ENCODE data around the gene MAG.
"Not testable (repeated sequence)": the region's sequence is repeated elsewhere in the genome, so short reads cannot be mapped to it uniquely, and the experiment has no call there.

The MAG gene

GRCh38 chr19:35353635-35354034 lies 61.7 kb downstream of the MAG start:
- no peaks in the 10 kb centered on the region for H3K9me3 ChIP-seq (ENCODE audit: control insufficient read depth, insufficient read depth, low read length)
- WGBS (ENCODE audit: insufficient coverage, insufficient read length): no CpG with 5 or more reads among the region's 9 CpGs
- H3K4me3 ChIP-seq (ENCODE audit: low read length): no peak overlapping the region
- no peaks in the 10 kb centered on the region for H3K36me3 ChIP-seq (ENCODE audit: control insufficient read depth, insufficient read depth, low read length)
- no peak overlapping the region for H3K27ac ChIP-seq (ENCODE audit: low read length)
- no peaks in the 10 kb centered on the region for H3K27me3 ChIP-seq (ENCODE audit: control insufficient read depth, insufficient read depth, low read length)
- DNase-seq (ENCODE audit: low read depth, low spot score): no peak
- peaks cover 6% of the 10 kb centered on the region for H3K4me1 ChIP-seq (ENCODE audit: control insufficient read depth, insufficient read depth, low read length)

- H3K27me3 ChIP-seq (ENCODE audit: control insufficient read depth, insufficient read depth, low read length): no peaks in the 10 kb centered on the region
- H3K36me3 ChIP-seq (ENCODE audit: control insufficient read depth, insufficient read depth, low read length): no peaks in the 10 kb centered on the region
- no CpG with 5 or more reads among the region's 8 CpGs for WGBS (ENCODE audit: insufficient coverage, insufficient read length)
- H3K4me1 ChIP-seq (ENCODE audit: control insufficient read depth, insufficient read depth, low read length): peaks cover 2% of the 10 kb centered on the region; the same call in 1 of the 2 replicates
- H3K4me3 ChIP-seq (ENCODE audit: low read length): no peak overlapping the region
- no peak for DNase-seq (ENCODE audit: low read depth, low spot score)
- no peak overlapping the region for H3K27ac ChIP-seq (ENCODE audit: low read length)
- H3K9me3 ChIP-seq (ENCODE audit: control insufficient read depth, insufficient read depth, low read length): no peaks in the 10 kb centered on the region
Observed at GRCh38 chr19:35354898-35355297, 62.9 kb downstream of the MAG start.

GRCh38 chr19:35355791-35356460 lies 64.0 kb downstream of the MAG start:
- Histone ChIP-seq H3K9me3 (ENCODE audit: control insufficient read depth, insufficient read depth, low read length) (no peaks in the 10 kb centered on the region), H3K27ac (ENCODE audit: low read length) (no peak overlapping the region), H3K36me3 (ENCODE audit: control insufficient read depth, insufficient read depth, low read length) (no peaks in the 10 kb centered on the region), H3K4me1 (ENCODE audit: control insufficient read depth, insufficient read depth, low read length) (peaks cover 2% of the 10 kb centered on the region; the same call in 1 of the 2 replicates), H3K4me3 (ENCODE audit: low read length) (no peak overlapping the region), H3K27me3 (ENCODE audit: control insufficient read depth, insufficient read depth, low read length) (no peaks in the 10 kb centered on the region)
- no CpG with 5 or more reads among the region's 6 CpGs for WGBS (ENCODE audit: insufficient coverage, insufficient read length)
- no peak for DNase-seq (ENCODE audit: low read depth, low spot score)

- Histone ChIP-seq H3K36me3 (ENCODE audit: control insufficient read depth, insufficient read depth, low read length) (no peaks in the 10 kb centered on the region), H3K27me3 (ENCODE audit: control insufficient read depth, insufficient read depth, low read length) (no peaks in the 10 kb centered on the region), H3K9me3 (ENCODE audit: control insufficient read depth, insufficient read depth, low read length) (no peaks in the 10 kb centered on the region), H3K4me1 (ENCODE audit: control insufficient read depth, insufficient read depth, low read length) (no peaks in the 10 kb centered on the region), H3K4me3 (ENCODE audit: low read length) (no peak within 1 kb of the TSS), H3K27ac (ENCODE audit: low read length) (no peak within 1 kb of the TSS)
- no peak for DNase-seq (ENCODE audit: low read depth, low spot score)
- WGBS (ENCODE audit: insufficient coverage, insufficient read length): no CpG with 5 or more reads among the region's 18 CpGs
Observed at GRCh38 chr19:35357867-35358573, 66.1 kb downstream of the MAG start, which contains the start of gene FFAR3. Gene FFAR3, plus strand, starts transcription at chr19:35358460. Its CDS starts 431 bp downstream, at chr19:35358891.

GRCh38 chr19:35358834-35359233 lies 66.9 kb downstream of the MAG start:
- H3K4me3 ChIP-seq (ENCODE audit: low read length); DNase-seq (ENCODE audit: low read depth, low spot score); H3K4me1 ChIP-seq (ENCODE audit: control insufficient read depth, insufficient read depth, low read length); H3K27me3 ChIP-seq (ENCODE audit: control insufficient read depth, insufficient read depth, low read length); H3K36me3 ChIP-seq (ENCODE audit: control insufficient read depth, insufficient read depth, low read length); H3K27ac ChIP-seq (ENCODE audit: low read length); H3K9me3 ChIP-seq (ENCODE audit: control insufficient read depth, insufficient read depth, low read length): not testable (repeated sequence)
- no CpG with 5 or more reads among the region's 16 CpGs for WGBS (ENCODE audit: insufficient coverage, insufficient read length)

- not testable (repeated sequence) for DNase-seq (ENCODE audit: low read depth, low spot score); H3K9me3 ChIP-seq (ENCODE audit: control insufficient read depth, insufficient read depth, low read length); H3K4me1 ChIP-seq (ENCODE audit: control insufficient read depth, insufficient read depth, low read length); H3K36me3 ChIP-seq (ENCODE audit: control insufficient read depth, insufficient read depth, low read length); H3K27me3 ChIP-seq (ENCODE audit: control insufficient read depth, insufficient read depth, low read length); H3K4me3 ChIP-seq (ENCODE audit: low read length); H3K27ac ChIP-seq (ENCODE audit: low read length)
- WGBS (ENCODE audit: insufficient coverage, insufficient read length): no CpG with 5 or more reads among the region's 21 CpGs
Observed at GRCh38 chr19:35359395-35359794, 67.4 kb downstream of the MAG start.

- H3K9me3 ChIP-seq (ENCODE audit: control insufficient read depth, insufficient read depth, low read length); H3K4me1 ChIP-seq (ENCODE audit: control insufficient read depth, insufficient read depth, low read length); H3K27me3 ChIP-seq (ENCODE audit: control insufficient read depth, insufficient read depth, low read length); DNase-seq (ENCODE audit: low read depth, low spot score); H3K4me3 ChIP-seq (ENCODE audit: low read length); H3K27ac ChIP-seq (ENCODE audit: low read length); H3K36me3 ChIP-seq (ENCODE audit: control insufficient read depth, insufficient read depth, low read length): not testable (repeated sequence)
- no CpG with 5 or more reads among the region's 5 CpGs for WGBS (ENCODE audit: insufficient coverage, insufficient read length)
Observed at GRCh38 chr19:35360081-35360480, 68.1 kb downstream of the MAG start.

GRCh38 chr19:35360880-35361420 lies 69.0 kb downstream of the MAG start:
- no peaks in the 10 kb centered on the region for H3K36me3 ChIP-seq (ENCODE audit: control insufficient read depth, insufficient read depth, low read length)
- WGBS (ENCODE audit: insufficient coverage, insufficient read length): no CpG with 5 or more reads among the region's 5 CpGs

GRCh38 chr19:35362261-35363000 lies 70.5 kb downstream of the MAG start:
- no peak for DNase-seq (ENCODE audit: low read depth, low spot score)
- Histone ChIP-seq H3K27me3 (ENCODE audit: control insufficient read depth, insufficient read depth, low read length) (no peaks in the 10 kb centered on the region), H3K4me3 (ENCODE audit: low read length) (no peak overlapping the region), H3K9me3 (ENCODE audit: control insufficient read depth, insufficient read depth, low read length) (no peaks in the 10 kb centered on the region), H3K4me1 (ENCODE audit: control insufficient read depth, insufficient read depth, low read length) (no peaks in the 10 kb centered on the region), H3K27ac (ENCODE audit: low read length) (no peak overlapping the region), H3K36me3 (ENCODE audit: control insufficient read depth, insufficient read depth, low read length) (no peaks in the 10 kb centered on the region)
- no CpG with 5 or more reads among the region's 14 CpGs for WGBS (ENCODE audit: insufficient coverage, insufficient read length)

More at GRCh38 chr19:35360880-35361420, 69.0 kb downstream of the MAG start:
- no peak overlapping the region for H3K4me3 ChIP-seq (ENCODE audit: low read length)
- no peaks in the 10 kb centered on the region for H3K4me1 ChIP-seq (ENCODE audit: control insufficient read depth, insufficient read depth, low read length)
- no peaks in the 10 kb centered on the region for H3K9me3 ChIP-seq (ENCODE audit: control insufficient read depth, insufficient read depth, low read length)
- H3K27me3 ChIP-seq (ENCODE audit: control insufficient read depth, insufficient read depth, low read length): no peaks in the 10 kb centered on the region
- no peak for DNase-seq (ENCODE audit: low read depth, low spot score)
- H3K27ac ChIP-seq (ENCODE audit: low read length): no peak overlapping the region

GRCh38 chr19:35363001-35363590 lies 71.1 kb downstream of the MAG start:
- H3K4me3 ChIP-seq (ENCODE audit: low read length): no peak overlapping the region
- no peaks in the 10 kb centered on the region for H3K9me3 ChIP-seq (ENCODE audit: control insufficient read depth, insufficient read depth, low read length)
- whole genome bisulfite sequencing (ENCODE audit: insufficient coverage, insufficient read length): no CpG with 5 or more reads among the region's 11 CpGs
- no peak overlapping the region for H3K27ac ChIP-seq (ENCODE audit: low read length)
- H3K4me1 ChIP-seq (ENCODE audit: control insufficient read depth, insufficient read depth, low read length): no peaks in the 10 kb centered on the region
- H3K36me3 ChIP-seq (ENCODE audit: control insufficient read depth, insufficient read depth, low read length): no peaks in the 10 kb centered on the region
- no peaks in the 10 kb centered on the region for H3K27me3 ChIP-seq (ENCODE audit: control insufficient read depth, insufficient read depth, low read length)
- DNase-seq (ENCODE audit: low read depth, low spot score): no peak
